HEK293T (cell line): Measurements from ENCODE around the gene GART.
A peak's percentile ranks its signal among the peaks of the same experiment; 100 is the strongest.

ENCODE experiments used
- CTCF ChIA-PET: fragments of 350-600 bp; formaldehyde crosslinking; extraction: SDS; loops from one replicate; lab custom pipeline; 2021; ENCODE audit warnings: antibody characterized with exemption, inconsistent platforms; lab: Yijun Ruan, JAX
- POLR2A ChIA-PET: fragments of 350-600 bp; formaldehyde crosslinking; extraction: SDS; loops from one replicate; lab custom pipeline; 2020; ENCODE audit warnings: antibody characterized with exemption, inconsistent platforms; lab: Yijun Ruan, JAX
- DNase-seq: peaks from one replicate; pipeline ENCODE4 v3.0.0; 2012; ENCODE audit warnings: mixed read lengths; ENCODE audit errors: extremely low spot score
- ARNT ChIP-seq: fragments of 450-650 bp; IDR thresholded peaks from 2 replicates; pipeline ENCODE4 v1.6.1; 2017; ENCODE audit warnings: mild to moderate bottlenecking
- BHLHE40 ChIP-seq: fragments of 450-650 bp; IDR thresholded peaks from 2 replicates; pipeline ENCODE4 v1.6.1; 2016; ENCODE audit warnings: mild to moderate bottlenecking, moderate library complexity, borderline replicate concordance
- ELF4 ChIP-seq: fragments of 450-650 bp; IDR thresholded peaks from 2 replicates; pipeline ENCODE4 v1.6.1; 2017; ENCODE audit warnings: antibody characterized with exemption
- FOXA1 ChIP-seq: fragments of 450-650 bp; IDR thresholded peaks from 2 replicates; pipeline ENCODE4 v1.6.1; 2016; ENCODE audit warnings: mild to moderate bottlenecking
- FOXK2 ChIP-seq: fragments of 450-650 bp; IDR thresholded peaks from 2 replicates; pipeline ENCODE4 v1.6.1; 2016; ENCODE audit warnings: mild to moderate bottlenecking
- FOXM1 ChIP-seq: fragments of 450-650 bp; IDR thresholded peaks from 2 replicates; pipeline ENCODE4 v1.6.1; 2017; ENCODE audit warnings: mild to moderate bottlenecking, borderline replicate concordance
- L3MBTL2 ChIP-seq: fragments of 450-650 bp; conservative IDR thresholded peaks from 2 replicates; pipeline ENCODE4 v1.6.1; 2016; ENCODE audit warnings: mild to moderate bottlenecking
- LEF1 ChIP-seq: fragments of 450-650 bp; IDR thresholded peaks from 2 replicates; pipeline ENCODE4 v1.6.1; 2017; ENCODE audit warnings: mild to moderate bottlenecking, borderline replicate concordance
- NFRKB ChIP-seq: fragments of 450-650 bp; IDR thresholded peaks from 2 replicates; pipeline ENCODE4 v1.6.1; 2016; ENCODE audit warnings: mild to moderate bottlenecking, moderate library complexity
- SP1 ChIP-seq: fragments of 450-650 bp; IDR thresholded peaks from 2 replicates; pipeline ENCODE4 v1.6.1; 2017
- SUZ12 ChIP-seq: fragments of 450-650 bp; IDR thresholded peaks from 2 replicates; pipeline ENCODE4 v1.6.1; 2016; ENCODE audit warnings: mild to moderate bottlenecking
- TARDBP ChIP-seq: fragments of 450-650 bp; IDR thresholded peaks from 2 replicates; pipeline ENCODE4 v1.6.1; 2016
- ZNF384 ChIP-seq: fragments of 450-650 bp; IDR thresholded peaks from 2 replicates; pipeline ENCODE4 v1.6.1; 2016
- TF ChIP-seq, protein P1 (sequence below): fragments of 450-650 bp; IDR thresholded peaks from 2 replicates; pipeline ENCODE4 v1.6.1; 2016

The GART gene

GRCh38 chr21:33558777-33559421 is 17.0 kb upstream of the GART start:
- CTCF ChIA-PET: interaction anchor here (0.6 to 1.0 kb wide), 2 partner anchors 14 to 97 kb away, joined by 3 read pairs; no protein-coding TSS in a partner anchor
- no peak for DNase-seq

GRCh38 chr21:33557447-33557846 is 15.5 kb upstream of the GART start:
- no peak for TF ChIP-seq ARNT
- CTCF ChIA-PET: no interaction called here
- POLR2A ChIA-PET: interaction anchor here (1.0 to 1.4 kb wide), 2 partner anchors 14 to 31 kb away, joined by 4 to 7 read pairs; partner anchors contain the start of genes DONSON and SON
- no peak for DNase-seq

More at GRCh38 chr21:33558777-33559421, 17.0 kb upstream of the GART start:
- POLR2A ChIA-PET: no interaction called here
- TF ChIP-seq LEF1: no peak
- TF ChIP-seq, protein P1, sequence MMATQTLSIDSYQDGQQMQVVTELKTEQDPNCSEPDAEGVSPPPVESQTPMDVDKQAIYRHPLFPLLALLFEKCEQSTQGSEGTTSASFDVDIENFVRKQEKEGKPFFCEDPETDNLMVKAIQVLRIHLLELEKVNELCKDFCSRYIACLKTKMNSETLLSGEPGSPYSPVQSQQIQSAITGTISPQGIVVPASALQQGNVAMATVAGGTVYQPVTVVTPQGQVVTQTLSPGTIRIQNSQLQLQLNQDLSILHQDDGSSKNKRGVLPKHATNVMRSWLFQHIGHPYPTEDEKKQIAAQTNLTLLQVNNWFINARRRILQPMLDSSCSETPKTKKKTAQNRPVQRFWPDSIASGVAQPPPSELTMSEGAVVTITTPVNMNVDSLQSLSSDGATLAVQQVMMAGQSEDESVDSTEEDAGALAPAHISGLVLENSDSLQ: no peak
- TF ChIP-seq ZNF384: no peak
- no peak for TF ChIP-seq SP1
- no peak for TF ChIP-seq L3MBTL2
- no peak for TF ChIP-seq ELF4
- TF ChIP-seq NFRKB: no peak
- no peak for TF ChIP-seq FOXM1

GRCh38 chr21:33554982-33555344 is 13.0 kb upstream of the GART start:
- CTCF ChIA-PET: interaction anchor here (1.2 kb wide), 1 partner anchor 340 kb away, joined by 4 read pairs; no protein-coding TSS in a partner anchor
- POLR2A ChIA-PET: interaction anchor here (1.4 kb wide), 1 partner anchor 12 kb away, joined by 3 read pairs; the partner anchor contains the start of gene SON

DNA sequence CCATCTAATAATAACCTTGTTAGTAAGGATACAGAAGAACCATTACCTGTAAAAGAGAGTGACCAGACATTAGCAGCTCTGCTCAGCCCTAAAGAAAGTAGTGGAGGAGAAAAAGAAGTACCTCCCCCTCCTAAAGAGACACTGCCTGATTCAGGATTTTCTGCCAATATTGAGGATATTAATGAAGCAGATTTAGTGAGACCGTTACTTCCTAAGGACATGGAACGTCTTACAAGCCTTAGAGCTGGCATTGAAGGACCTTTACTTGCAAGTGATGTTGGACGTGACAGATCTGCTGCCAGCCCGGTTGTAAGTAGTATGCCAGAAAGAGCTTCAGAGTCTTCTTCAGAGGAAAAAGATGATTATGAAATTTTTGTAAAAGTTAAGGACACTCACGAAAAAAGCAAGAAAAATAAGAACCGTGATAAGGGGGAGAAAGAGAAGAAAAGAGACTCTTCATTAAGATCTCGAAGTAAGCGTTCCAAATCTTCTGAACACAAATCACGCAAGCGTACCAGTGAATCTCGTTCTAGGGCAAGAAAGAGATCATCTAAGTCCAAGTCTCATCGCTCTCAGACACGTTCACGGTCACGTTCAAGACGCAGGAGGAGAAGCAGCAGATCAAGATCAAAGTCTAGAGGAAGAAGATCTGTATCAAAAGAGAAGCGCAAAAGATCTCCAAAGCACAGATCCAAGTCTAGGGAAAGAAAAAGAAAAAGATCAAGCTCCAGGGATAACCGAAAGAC is 12.5 kb upstream of the GART start:
- no peak for TF ChIP-seq ZNF384
- TF ChIP-seq, protein P1: no peak
- POLR2A ChIA-PET: interaction anchor here (1.4 kb wide), 1 partner anchor 11 kb away, joined by 3 read pairs; the partner anchor contains the start of gene SON
- CTCF ChIA-PET: interaction anchor here (1.2 kb wide), 1 partner anchor 341 kb away, joined by 4 read pairs; no protein-coding TSS in a partner anchor
- no peak for DNase-seq

More at GRCh38 chr21:33554982-33555344, 13.0 kb upstream of the GART start:
- no peak for DNase-seq
- no peak for TF ChIP-seq TARDBP
- no peak for TF ChIP-seq FOXK2
- no peak for TF ChIP-seq NFRKB
- TF ChIP-seq, protein P1: no peak
- TF ChIP-seq L3MBTL2: no peak
- no peak for TF ChIP-seq SUZ12

GRCh38 chr21:33552999-33553598 is 11.2 kb upstream of the GART start:
- no peak for DNase-seq
- POLR2A ChIA-PET: no interaction called here
- CTCF ChIA-PET: no interaction called here
- TF ChIP-seq ELF4: no peak
- no peak for TF ChIP-seq NFRKB
- no peak for TF ChIP-seq BHLHE40
- no peak for TF ChIP-seq FOXK2
- no peak for TF ChIP-seq FOXM1

DNA sequence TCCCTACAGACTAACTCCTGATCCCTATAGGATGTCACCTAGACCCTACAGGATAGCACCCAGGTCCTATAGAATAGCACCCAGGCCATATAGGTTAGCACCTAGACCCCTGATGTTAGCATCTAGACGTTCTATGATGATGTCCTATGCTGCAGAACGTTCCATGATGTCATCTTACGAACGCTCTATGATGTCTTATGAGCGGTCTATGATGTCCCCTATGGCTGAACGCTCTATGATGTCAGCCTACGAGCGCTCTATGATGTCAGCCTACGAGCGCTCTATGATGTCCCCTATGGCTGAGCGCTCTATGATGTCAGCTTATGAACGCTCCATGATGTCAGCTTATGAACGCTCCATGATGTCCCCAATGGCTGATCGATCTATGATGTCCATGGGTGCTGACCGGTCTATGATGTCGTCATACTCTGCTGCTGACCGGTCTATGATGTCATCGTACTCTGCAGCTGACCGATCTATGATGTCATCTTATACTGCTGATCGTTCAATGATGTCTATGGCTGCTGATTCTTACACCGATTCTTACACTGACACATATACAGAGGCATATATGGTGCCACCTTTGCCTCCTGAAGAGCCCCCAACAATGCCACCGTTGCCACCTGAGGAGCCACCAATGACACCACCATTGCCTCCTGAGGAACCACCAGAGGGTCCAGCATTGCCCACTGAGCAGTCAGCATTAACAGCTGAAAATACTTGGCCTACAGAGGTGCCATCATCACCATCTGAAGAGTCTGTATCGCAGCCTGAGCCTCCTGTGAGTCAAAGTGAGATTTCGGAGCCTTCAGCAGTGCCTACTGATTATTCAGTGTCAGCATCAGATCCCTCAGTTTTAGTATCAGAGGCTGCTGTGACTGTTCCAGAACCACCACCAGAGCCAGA is 10.4 kb upstream of the GART start:
- TF ChIP-seq FOXA1 (no peak), TARDBP (0 out of 2 replicates have a peak, but pooled peaks have one; percentile 36), LEF1 (no peak)
- POLR2A ChIA-PET: interaction anchor here (0.7 to 1.1 kb wide), 3 partner anchors 9 to 36 kb away, joined by 3 to 5 read pairs (median 4); partner anchors contain the start of genes GART and SON
- no peak for DNase-seq
- CTCF ChIA-PET: no interaction called here
